Stimulated activated CD4-positive, alpha-beta T cell treated with anti-CD3 and anti-CD28 coated beads, Interleukin-4, amount 100 ng/mL, for 1 hour (primary cell): ENCODE results near the gene WDR53.
"Not testable (repeated sequence)": the region's sequence is repeated elsewhere in the genome, so short reads cannot be mapped to it uniquely, and the experiment has no call there.

Experiments
- DNase-seq: peaks from one replicate; pipeline ENCODE4 v3.0.0-alpha.2; 2020

WDR53 gene

DNA sequence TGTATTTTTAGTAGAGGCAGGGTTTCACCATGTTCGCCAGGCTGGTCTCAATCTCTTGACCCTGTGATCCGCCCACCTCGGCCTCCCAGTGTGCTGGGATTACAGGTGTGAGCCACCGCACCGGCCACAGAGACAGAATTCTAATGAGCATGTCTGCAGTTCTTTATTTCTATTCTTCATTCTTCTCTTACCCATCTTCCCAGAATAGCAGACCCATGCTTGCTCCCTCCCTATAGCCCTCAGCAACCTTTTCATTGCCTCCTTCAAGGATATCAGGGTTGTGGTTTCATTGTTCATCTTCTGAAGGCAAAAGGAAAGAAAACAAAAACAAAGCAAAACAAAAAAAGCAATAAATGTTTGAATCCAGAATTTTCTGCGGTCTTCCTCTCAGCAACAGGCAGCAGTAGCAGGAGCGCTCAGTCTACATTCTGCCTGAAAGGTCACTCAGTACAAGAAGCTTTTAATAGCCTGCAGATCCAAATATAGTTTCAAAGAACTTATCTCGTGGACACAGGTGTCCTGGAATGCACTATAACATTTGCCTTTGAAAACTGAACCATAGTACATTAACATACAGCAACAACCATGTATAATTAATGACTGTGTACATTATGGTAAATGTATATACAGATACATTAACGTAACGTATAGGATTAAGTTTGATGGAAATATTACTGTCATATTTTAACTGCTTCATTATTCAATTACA, 53.3 kb downstream of the WDR53 start, which contains the start of gene SMCO1:
TSS of gene SMCO1 (minus strand) at position 434 of the 709 bp plus-strand sequence. CDS start at position 297, 137 bp downstream.
- no peak for DNase-seq

DNA sequence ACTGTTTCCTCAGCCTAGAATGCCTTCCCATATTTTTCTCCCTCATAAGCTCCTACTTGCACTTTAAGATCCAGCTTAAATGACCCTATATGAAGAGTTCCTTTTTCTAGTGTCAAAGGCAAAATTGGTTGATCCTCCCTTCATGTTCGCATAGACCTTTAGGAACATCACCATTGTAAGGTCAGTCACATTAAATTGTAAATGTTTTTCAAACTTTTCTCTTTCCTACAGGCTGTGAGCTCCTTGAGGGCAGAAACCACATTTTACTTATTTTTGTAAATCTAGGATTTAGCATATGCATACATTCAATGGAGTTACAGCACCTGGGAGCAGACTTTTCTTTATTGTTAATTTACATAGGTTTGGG, 54.0 kb downstream of the WDR53 start:
- DNase-seq, result no peak

DNA sequence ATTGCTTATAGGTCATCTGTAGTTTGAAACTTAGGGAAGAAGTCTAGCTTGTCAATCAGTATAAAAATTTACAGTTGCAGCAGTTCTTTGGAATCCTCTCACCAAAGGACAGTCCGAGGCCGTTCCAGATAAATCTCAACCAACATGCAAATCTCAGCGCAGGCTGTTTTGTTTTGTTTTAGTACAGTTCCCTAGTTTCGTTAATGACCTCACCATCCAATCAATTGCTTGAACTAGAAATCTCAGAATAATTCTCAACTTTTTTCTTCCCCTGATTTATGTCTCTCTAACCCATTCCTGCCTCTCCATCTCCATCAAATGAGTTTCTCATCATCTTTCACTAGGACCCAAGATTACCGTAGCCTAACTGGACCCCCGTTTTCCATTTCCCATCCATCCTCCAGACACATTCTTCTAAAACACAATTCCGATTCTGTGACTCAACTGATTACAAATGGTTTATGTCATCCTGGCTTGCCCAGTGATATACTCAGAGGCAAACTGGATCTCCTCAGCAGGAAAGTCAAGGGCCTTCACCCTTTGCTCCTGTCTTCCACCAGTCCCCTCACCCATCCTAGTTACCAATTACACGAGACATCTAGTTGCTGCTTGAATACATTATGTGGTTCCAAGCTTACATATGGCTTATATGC, 54.5 kb downstream of the WDR53 start:
- no peak for DNase-seq

DNA sequence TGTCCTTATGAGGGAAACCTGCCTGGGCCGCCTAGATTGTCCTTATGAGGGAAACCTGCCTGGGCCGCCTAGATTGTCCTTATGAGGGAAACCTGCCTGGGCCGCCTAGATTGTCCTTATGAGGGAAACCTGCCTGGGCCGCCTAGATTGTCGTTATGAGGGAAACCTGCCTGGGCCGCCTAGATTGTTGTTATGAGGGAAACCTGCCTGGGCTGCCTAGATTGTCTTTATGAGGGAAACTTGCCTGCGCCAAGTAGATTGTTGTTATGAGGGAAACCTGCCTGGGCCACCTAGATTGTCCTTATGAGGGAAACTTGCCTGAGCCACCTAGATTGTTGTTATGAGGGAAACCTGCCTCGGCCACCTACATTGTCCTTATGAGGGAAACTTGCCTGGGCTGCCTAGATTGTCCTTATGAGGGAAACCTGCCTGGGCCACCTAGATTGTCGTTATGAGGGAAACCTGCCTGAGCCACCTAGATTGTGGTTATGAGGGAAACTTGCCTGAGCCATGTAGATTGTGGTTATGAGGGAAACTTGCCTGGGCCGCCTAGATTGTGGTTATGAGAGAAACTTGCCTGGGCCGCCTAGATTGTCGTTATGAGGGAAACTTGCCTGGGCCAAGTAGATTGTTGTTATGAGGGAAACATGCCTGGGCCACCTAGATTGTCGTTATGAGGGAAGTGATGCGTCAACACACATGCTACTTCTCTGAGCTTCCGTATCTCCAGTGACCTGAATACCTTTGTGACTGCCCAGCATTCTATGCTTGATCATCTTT, 56.5 kb downstream of the WDR53 start:
- not testable (repeated sequence) for DNase-seq

GRCh38 chr3:196511108-196511507, 57.2 kb downstream of the WDR53 start:
- DNase-seq, result not testable (repeated sequence)

DNA sequence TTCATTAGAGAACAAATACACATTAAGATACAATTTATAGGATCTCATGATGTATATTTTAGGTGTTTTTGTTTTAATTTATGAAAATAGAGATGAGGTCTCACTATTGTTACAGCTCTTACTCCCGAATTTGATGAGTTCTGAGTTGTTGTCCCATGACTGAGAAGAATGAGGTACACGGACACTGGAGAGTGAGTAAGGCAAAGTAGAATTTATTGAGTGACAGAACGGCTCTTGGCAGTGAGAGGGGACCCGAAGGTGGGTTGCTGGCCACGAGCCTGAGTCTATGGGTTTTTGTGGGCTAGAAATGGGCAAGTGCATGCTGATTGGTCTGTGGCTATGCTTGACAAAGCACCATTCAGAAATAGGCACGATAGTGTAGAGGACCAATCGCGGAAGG, 61.7 kb downstream of the WDR53 start:
- no peak for DNase-seq

GRCh38 chr3:196504556-196504955, 63.8 kb downstream of the WDR53 start:
- no peak for DNase-seq
